GM18909 (cell line): Measurements from ENCODE around the gene CEACAM1.
"Not testable (repeated sequence)": the region's sequence is repeated elsewhere in the genome, so short reads cannot be mapped to it uniquely, and the experiment has no call there.

Experiments used
- ATAC-seq: cut with Tn5 transposase; IDR thresholded peaks from one replicate; pipeline ENCODE4 v1.9.1; 2021; ENCODE audit warnings: mild to moderate bottlenecking; ENCODE audit not compliant: unreplicated experiment, poor library complexity

The CEACAM1 gene

DNA sequence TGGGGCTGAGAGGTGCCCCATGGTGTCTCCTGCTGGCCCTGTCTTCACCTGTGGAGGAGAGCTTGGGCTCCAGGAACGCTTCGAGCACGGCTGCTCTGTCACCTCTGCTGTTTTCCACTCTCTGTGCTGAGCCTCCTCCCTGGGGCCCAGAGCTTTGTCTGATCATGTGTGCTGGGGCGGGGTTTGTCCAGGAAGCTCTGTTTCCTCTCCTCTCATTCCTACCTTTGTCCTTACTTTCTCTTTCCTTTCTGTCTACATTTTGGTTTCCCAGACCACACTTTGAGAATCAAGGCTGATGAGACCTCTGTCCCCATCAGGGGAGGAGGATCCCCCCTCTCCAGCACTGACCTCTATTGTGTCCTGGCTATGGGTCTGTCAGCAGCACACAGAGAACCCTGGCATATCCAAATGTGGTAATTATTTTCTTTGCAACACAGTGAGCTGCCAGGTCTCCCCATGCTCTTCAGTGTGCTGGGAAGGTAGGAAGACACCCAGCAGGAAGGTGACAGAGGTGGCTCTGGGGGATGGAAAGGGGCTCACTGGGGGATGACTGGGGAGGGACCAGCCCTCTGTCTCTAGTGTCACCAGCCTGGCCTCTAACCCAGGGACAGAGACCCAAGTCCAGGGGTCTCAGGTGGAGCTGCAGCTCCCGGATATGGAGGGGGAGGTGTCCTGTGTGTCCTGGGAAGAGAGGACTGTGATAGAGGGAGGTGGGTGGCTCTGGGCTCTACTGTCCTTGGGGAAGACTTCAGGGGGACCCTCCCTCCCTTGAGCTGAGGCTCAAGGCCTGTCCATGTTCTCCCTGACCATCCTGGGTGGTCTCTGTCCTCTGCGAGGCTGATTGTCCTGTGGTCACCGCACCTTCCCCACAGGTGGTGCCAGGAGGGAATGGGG is at the start of gene CEACAM1:
TSS of gene CEACAM1 (minus strand) at position 128 of the 894 bp plus-strand sequence. CDS start at position 21, 107 bp downstream.
- peak; percentile 10 for ATAC-seq

- ATAC-seq: no peak
These were observed 48.7 kb upstream of the CEACAM1 start for GRCh38 chr19:42577016-42577415.

- ATAC-seq: no peak
These were observed 48.0 kb upstream of the CEACAM1 start for GRCh38 chr19:42576241-42576640.

DNA sequence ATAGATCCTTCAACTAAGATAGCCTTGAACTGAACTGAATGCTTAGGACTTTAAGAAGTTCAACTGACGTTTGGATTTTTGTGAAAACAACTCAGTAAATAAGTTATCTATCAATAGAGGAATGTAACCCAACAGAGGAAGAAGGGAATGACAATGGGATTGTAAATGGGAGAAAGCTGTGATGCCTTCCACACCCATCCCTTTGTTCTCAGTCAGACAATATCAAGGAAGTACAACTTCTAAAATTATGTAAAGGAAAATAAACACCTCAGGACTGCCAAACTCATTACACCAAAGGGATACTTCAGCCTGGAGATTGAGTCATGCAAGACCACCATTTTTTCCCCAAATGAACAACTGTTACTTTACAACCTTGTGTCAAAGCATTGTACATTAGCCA is 45.4 kb upstream of the CEACAM1 start:
- ATAC-seq: no peak

DNA sequence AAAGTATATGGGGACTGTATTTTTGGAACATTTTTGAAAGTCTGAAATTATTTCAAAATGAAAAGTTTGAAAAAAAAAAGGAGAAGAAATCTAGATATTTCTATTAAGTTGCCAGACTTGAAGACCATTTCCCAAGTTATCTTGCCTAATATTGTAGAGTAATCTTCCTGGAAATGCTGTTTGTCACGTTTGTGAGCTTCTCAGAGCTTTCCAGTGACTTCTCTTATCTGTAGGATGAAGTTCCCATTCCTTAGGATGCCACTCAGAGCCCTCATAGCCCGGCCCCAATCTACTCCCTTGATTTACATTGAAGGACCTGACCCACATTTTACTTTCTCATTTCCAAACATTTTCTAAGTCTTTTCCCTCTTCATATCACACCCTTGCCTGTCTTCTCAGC is 42.8 kb upstream of the CEACAM1 start:
- no peak for ATAC-seq

DNA sequence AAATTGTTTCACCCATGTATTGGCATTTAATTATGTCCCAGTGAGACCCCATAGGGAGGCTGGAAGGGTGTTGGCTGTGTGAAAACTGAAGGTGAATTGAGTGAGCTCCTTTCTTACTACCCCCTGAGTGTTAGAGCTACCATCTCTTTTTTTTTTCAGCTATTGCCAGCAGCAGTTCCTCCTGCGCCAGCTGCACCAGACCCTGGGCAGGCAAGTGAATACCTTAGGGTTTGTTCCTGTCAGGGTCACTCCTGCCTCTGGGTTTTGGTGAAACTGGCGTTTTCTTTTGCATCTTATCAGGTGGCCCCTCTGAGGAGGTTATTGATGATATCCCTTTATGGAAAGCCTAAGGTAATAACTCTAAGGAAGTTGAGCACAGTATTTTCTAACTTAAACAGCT is 40.9 kb upstream of the CEACAM1 start:
- no peak for ATAC-seq

DNA sequence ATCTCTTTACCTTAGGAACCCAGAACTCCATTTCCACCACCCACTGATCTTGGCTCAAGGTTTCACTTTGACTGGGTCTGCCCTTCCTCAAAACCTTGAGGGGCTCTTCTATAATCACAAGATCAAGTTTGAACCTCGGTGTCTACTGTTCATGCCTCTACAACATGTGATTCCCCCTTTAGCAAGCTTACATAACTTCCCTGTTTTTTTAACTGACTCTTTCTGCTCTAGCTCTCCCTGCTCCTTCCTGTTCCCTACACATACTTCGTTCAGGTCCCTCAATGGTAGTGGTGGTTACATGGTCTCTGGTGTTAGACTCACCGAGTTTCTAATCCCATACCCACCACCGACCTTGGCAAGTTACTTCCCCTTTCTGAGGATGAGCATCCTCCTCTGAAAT is 39.7 kb upstream of the CEACAM1 start:
- no peak for ATAC-seq

GRCh38 chr19:42567567-42567966 is 39.3 kb upstream of the CEACAM1 start:
- no peak for ATAC-seq

- ATAC-seq: no peak
These were observed 35.3 kb upstream of the CEACAM1 start for GRCh38 chr19:42563352-42564210.

DNA sequence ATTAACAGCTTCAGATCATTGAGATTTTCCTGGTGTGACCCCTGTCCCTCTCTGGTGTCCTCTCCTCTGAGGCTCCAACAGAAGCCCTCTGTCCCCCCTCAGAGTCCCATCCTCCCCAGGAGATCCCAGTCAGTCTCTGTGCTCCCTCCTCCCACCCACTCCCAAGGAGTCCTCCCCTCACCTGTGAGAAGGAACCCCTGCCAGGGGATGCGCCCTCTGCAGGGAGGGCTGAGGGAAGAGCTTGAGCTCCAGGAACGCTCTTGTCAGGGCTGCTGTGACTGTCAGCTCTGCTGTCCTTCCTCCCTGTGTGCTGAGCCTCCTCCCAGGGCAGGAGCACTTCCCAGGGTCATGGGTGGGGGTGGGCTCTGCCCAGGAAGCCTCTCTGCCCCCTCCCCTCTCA is 33.2 kb upstream of the CEACAM1 start:
- ATAC-seq: no peak

DNA sequence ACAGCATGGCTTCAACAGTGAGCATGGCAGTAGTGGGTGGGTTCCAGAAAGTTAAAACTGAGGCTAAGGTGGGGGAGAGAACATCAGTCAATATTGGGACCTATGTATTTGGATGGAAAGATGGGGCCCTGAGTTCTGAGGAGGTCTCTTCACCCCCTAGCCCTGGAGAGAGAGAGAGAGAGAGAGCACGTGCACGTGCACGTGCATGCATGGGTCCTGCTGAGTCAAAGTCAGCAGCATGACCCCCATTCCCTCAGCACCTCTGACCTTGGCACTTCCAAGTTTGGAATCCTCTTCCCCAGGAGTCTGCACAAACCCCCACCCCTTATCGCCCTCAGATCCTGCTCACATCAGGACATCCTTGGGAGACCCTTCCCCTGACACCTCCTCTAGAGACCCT is 32.5 kb upstream of the CEACAM1 start:
- no peak for ATAC-seq

DNA sequence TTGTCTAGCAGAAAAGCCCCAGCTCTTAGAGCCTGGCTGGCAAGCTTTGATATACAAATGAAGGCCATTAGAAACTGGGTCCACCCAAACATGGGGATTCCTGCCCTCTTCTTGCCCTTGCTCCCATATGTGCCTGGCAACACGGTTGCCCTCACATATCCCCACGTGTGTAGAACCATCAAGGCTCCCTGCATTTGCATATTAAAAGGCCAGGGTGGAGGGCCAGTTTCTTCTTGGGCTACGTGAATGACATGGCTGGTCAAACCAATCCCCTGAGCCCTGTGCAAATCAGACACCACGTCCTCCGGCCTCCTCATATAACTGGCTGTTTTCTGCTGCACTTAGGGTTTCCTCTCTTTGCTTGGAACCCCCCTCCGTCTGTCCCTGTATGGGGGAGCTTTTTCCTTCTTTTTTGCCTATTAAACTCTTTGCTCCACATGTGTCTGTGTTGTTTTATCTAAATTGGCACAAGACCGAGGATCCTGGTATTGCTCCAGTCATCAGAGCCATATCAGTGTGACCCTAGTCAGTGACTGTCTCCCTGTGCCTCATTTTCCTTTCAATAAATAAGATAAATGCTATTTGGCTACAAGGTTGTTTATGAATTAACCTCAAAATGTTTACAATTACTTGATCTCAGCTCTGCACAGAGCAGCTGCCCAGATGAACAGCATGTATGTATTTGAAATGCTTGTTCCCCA is 30.3 kb upstream of the CEACAM1 start:
- ATAC-seq: no peak

GRCh38 chr19:42557386-42557871 is 29.1 kb upstream of the CEACAM1 start:
- not testable (repeated sequence) for ATAC-seq

DNA sequence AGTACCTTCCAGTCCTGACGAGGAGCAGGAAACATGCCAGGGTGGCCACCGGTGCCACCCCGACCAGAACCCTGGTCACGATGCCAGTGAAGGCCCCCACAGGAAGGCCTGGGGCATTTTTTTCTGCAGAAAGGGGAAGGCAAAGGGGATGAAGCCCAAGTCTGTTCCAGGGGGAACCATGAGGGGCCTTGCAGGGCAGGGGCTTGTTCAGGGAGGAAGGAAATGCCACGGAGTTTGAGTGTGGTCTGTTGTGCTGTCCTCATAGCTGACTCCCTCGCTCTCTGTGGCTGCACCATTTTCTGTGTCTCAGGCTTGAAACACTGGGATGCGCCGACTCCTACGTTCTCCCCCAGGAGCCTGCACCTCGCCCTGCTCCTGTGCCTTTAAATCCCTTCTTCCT is 27.5 kb upstream of the CEACAM1 start:
- no peak for ATAC-seq

- no peak for ATAC-seq
These were observed 27.0 kb upstream of the CEACAM1 start for GRCh38 chr19:42555317-42555716.

DNA sequence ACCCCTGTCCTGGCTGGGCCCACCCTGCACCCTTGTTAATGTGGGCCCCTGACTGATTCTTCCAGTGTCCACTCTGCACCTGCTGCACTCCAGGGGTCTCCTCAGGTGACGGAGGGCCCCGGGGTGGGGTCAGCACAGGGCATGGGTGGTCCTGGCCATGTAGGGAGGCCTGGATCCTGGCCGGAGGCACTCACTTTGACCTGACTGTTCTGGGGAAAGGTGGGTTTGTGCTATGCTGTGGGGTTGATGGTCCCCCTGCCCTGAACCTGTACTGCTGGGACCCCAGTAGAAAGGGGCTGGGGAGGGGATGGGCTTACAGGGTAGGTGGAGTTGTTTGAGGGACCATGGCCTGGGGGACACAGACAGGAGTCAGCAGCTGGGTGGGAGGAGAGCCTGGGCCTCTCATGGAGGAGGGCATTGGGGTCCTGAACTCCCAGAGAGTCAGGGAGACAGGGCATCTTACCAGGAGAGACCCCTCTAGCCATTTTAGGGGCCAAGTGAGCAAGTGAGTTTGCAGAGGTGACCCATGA is 25.8 kb upstream of the CEACAM1 start:
- ATAC-seq: no peak

GRCh38 chr19:42553292-42554045 is 25.2 kb upstream of the CEACAM1 start:
- no peak for ATAC-seq

GRCh38 chr19:42552086-42553065 is 24.1 kb upstream of the CEACAM1 start:
- no peak for ATAC-seq
